IPS DF 6.9 (cell line): ENCODE results near the gene LTBP1.

Source experiments
- DNase-seq: peaks from one replicate; pipeline ENCODE4 v3.0.0-alpha.2; 2013; ENCODE audit warnings: low read depth, low spot score
- H3K27ac ChIP-seq: one replicate; pipeline ENCODE4 v1.5.1; 2013; ENCODE audit warnings: low read length, control low read depth
- H3K27me3 ChIP-seq: 2 replicates; pipeline ENCODE4 v1.6.1; 2013; ENCODE audit warnings: mild to moderate bottlenecking, low read length; ENCODE audit not compliant: control insufficient read depth, insufficient read depth
- H3K36me3 ChIP-seq: 2 replicates; pipeline ENCODE4 v1.6.1; 2013; ENCODE audit warnings: low read length; ENCODE audit not compliant: control insufficient read depth, insufficient read depth
- H3K4me1 ChIP-seq: 2 replicates; pipeline ENCODE4 v1.6.1; 2013; ENCODE audit warnings: low read length; ENCODE audit not compliant: control insufficient read depth, insufficient read depth
- H3K4me3 ChIP-seq: 2 replicates; pipeline ENCODE4 v1.5.1; 2013; ENCODE audit warnings: mild to moderate bottlenecking, low read length
- H3K9me3 ChIP-seq: 2 replicates; pipeline ENCODE4 v1.6.1; 2013; ENCODE audit warnings: low read length, inconsistent platforms; ENCODE audit not compliant: control insufficient read depth, insufficient read depth
- WGBS: extraction: QIAGEN DNeasy Blood & Tissue Kit; methylation state at CpG from one replicate; pipeline ENCODE4 v1.1.7; 2013; ENCODE audit warnings: mixed read lengths, missing lambda C conversion rate; ENCODE audit not compliant: insufficient read length, insufficient coverage; 5-methylcytosine and 5-hydroxymethylcytosine counted together

The LTBP1 gene

DNA sequence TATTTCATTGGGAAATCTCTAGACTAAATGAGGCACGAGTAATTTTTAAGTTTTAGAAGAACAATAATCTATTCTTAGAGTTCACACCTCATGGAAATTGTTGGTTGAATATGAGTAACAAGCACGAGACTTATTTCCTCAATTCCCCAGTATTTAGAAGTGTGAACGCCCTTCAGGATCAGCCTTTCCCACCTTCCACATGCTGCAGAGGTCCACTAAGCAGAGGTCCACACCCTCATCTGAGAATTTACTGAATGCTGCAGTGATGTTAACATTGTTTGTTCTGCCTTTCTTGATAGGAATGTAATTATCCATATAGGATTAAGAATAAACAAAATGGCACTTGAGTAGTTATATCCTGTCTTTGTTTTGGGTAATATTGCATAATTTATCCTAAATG, 41.8 kb downstream of the LTBP1 start:
- no peaks in the 10 kb centered on the region for H3K9me3 ChIP-seq
- no peaks in the 10 kb centered on the region for H3K4me1 ChIP-seq
- H3K4me3 ChIP-seq: no peak overlapping the region
- DNase-seq: no peak
- H3K27ac ChIP-seq: no peak overlapping the region
- no peaks in the 10 kb centered on the region for H3K36me3 ChIP-seq
- no peaks in the 10 kb centered on the region for H3K27me3 ChIP-seq
- no CpG with 5 or more reads among the region's 3 CpGs for WGBS

- no CpG with 5 or more reads among the region's 1 CpG for WGBS
- H3K36me3 ChIP-seq: no peaks in the 10 kb centered on the region
- H3K27me3 ChIP-seq: no peaks in the 10 kb centered on the region
- no peak overlapping the region for H3K27ac ChIP-seq
- DNase-seq: no peak
- no peak overlapping the region for H3K4me3 ChIP-seq
- H3K4me1 ChIP-seq: no peaks in the 10 kb centered on the region
- H3K9me3 ChIP-seq: no peaks in the 10 kb centered on the region
Measured at GRCh38 chr2:32990556-32990955, 43.8 kb downstream of the LTBP1 start.

- WGBS: no CpG with 5 or more reads among the region's 6 CpGs
- no peak for DNase-seq
- H3K9me3 ChIP-seq: no peaks in the 10 kb centered on the region
- no peak overlapping the region for H3K27ac ChIP-seq
- H3K36me3 ChIP-seq: no peaks in the 10 kb centered on the region
- no peaks in the 10 kb centered on the region for H3K27me3 ChIP-seq
- no peak overlapping the region for H3K4me3 ChIP-seq
- H3K4me1 ChIP-seq: no peaks in the 10 kb centered on the region
Measured at GRCh38 chr2:32991091-32991845, 44.5 kb downstream of the LTBP1 start.

- H3K4me3 ChIP-seq: no peak overlapping the region
- H3K36me3 ChIP-seq: no peaks in the 10 kb centered on the region
- no CpG with 5 or more reads among the region's 8 CpGs for WGBS
- no peaks in the 10 kb centered on the region for H3K27me3 ChIP-seq
- no peaks in the 10 kb centered on the region for H3K9me3 ChIP-seq
- no peak overlapping the region for H3K27ac ChIP-seq
- no peak for DNase-seq
- H3K4me1 ChIP-seq: no peaks in the 10 kb centered on the region
Measured at GRCh38 chr2:32993005-32993539, 46.3 kb downstream of the LTBP1 start.

- no peak for DNase-seq
- Histone ChIP-seq H3K27ac (no peak overlapping the region), H3K9me3 (no peaks in the 10 kb centered on the region), H3K4me3 (no peak overlapping the region), H3K27me3 (no peaks in the 10 kb centered on the region), H3K36me3 (no peaks in the 10 kb centered on the region), H3K4me1 (no peaks in the 10 kb centered on the region)
- no CpG with 5 or more reads among the region's 2 CpGs for WGBS
Measured at GRCh38 chr2:32997705-32998104, 51.0 kb downstream of the LTBP1 start.

- Histone ChIP-seq H3K4me3 (no peak overlapping the region), H3K4me1 (no peaks in the 10 kb centered on the region), H3K27ac (no peak overlapping the region), H3K27me3 (no peaks in the 10 kb centered on the region), H3K36me3 (no peaks in the 10 kb centered on the region), H3K9me3 (no peaks in the 10 kb centered on the region)
- WGBS: no CpG with 5 or more reads among the region's 3 CpGs
- no peak for DNase-seq
Measured at GRCh38 chr2:33000986-33001385, 54.2 kb downstream of the LTBP1 start.

GRCh38 chr2:33001823-33002222, 55.1 kb downstream of the LTBP1 start:
- H3K27ac ChIP-seq: no peak overlapping the region
- no CpG with 5 or more reads among the region's 1 CpG for WGBS
- no peaks in the 10 kb centered on the region for H3K27me3 ChIP-seq
- no peaks in the 10 kb centered on the region for H3K9me3 ChIP-seq
- H3K36me3 ChIP-seq: no peaks in the 10 kb centered on the region
- H3K4me1 ChIP-seq: no peaks in the 10 kb centered on the region
- DNase-seq: no peak
- H3K4me3 ChIP-seq: no peak overlapping the region

DNA sequence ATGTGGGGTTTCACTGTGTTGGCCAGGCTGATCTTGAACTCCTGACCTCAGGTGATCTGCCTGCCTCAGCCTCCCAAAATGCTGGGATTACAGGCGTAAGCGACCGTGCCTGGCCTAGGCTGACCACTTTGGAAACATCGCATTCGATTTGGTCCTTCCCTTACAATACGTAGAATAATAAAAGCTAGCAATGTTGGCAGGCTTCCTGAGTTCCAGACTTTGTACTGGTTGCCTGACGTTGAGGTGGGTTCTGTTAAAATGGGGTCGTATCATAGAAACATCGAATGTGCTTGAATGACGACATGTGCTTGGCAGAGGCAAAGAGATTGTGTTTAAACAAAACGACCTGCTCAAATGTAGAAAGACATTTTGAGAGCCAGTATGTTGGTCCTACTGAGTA, 56.1 kb downstream of the LTBP1 start:
- Histone ChIP-seq H3K27me3 (no peaks in the 10 kb centered on the region), H3K4me1 (no peaks in the 10 kb centered on the region), H3K27ac (no peak overlapping the region), H3K4me3 (no peak overlapping the region), H3K36me3 (no peaks in the 10 kb centered on the region), H3K9me3 (no peaks in the 10 kb centered on the region)
- no peak for DNase-seq
- no CpG with 5 or more reads among the region's 11 CpGs for WGBS

GRCh38 chr2:33005057-33005456, 58.3 kb downstream of the LTBP1 start:
- no peaks in the 10 kb centered on the region for H3K9me3 ChIP-seq
- no peak overlapping the region for H3K4me3 ChIP-seq
- WGBS: no CpG with 5 or more reads among the region's 2 CpGs
- H3K27me3 ChIP-seq: no peaks in the 10 kb centered on the region
- no peak overlapping the region for H3K27ac ChIP-seq
- H3K4me1 ChIP-seq: no peaks in the 10 kb centered on the region
- no peaks in the 10 kb centered on the region for H3K36me3 ChIP-seq
- DNase-seq: no peak

DNA sequence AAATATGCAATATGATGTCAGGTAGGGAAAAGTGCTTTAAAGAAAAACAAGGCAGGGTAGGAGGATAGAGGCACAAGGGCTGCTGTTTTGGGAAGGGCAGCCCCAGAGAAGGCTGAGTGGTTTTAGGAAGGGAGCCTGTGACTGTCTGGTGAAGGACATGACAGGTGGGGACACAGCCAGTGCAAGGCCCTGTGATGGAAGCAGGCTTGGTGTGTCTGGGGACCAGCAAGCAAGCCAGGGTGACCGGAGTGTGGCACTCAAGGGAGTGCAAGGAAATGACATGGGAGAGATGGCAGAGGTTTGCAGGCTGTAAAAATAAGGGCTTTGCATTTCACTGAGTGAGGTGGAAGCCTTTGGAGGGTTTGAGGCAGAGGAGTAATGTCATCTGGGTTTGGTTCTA, 62.0 kb downstream of the LTBP1 start:
- DNase-seq: no peak
- WGBS: no CpG with 5 or more reads among the region's 1 CpG

GRCh38 chr2:33009249-33009648, 62.5 kb downstream of the LTBP1 start:
- H3K27me3 ChIP-seq: no peaks in the 10 kb centered on the region
- H3K4me3 ChIP-seq: no peak overlapping the region
- DNase-seq: no peak
- no peaks in the 10 kb centered on the region for H3K36me3 ChIP-seq
- no CpG with 5 or more reads among the region's 3 CpGs for WGBS
- no peak overlapping the region for H3K27ac ChIP-seq
- H3K4me1 ChIP-seq: no peaks in the 10 kb centered on the region
- no peaks in the 10 kb centered on the region for H3K9me3 ChIP-seq

More for the DNA sequence above, 62.0 kb downstream of the LTBP1 start:
- no peak overlapping the region for H3K27ac ChIP-seq
- no peaks in the 10 kb centered on the region for H3K27me3 ChIP-seq
- H3K9me3 ChIP-seq: no peaks in the 10 kb centered on the region
- H3K4me3 ChIP-seq: no peak overlapping the region
- no peaks in the 10 kb centered on the region for H3K4me1 ChIP-seq
- H3K36me3 ChIP-seq: no peaks in the 10 kb centered on the region
